ENCODE results near the gene NRSN2. TPM values are rescaled to one million over a fixed set of nuclear protein-coding genes. Genes with fewer than 3 reads are reported as not detected.

The NRSN2 gene
- total RNA-seq, 4 donors from 2014 or later: 1.3 to 4.7 (median 2.2) TPM

DNA sequence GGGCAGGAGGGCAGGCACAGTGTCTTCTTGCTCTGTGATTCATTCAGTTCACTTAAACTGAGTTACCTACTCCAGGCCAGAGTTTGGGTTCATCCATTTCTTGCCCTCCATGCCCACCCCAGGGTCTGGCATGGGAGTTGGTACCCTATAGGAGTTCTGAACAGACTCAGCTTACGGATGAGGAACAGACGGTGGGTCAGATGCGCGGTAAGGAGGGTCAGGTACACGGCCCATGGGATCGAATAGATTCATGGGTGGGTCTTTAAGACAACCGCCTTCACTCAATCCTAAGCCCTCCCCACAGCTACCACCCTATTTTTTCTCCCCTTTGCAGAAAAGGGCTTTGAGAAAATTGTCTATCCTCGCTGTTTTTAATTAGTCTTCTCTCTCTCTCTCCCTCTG lies 20.6 kb downstream of the NRSN2 start:
- no peaks in the 10 kb centered on the region for H3K27me3 ChIP-seq
- no peaks in the 10 kb centered on the region for H3K36me3 ChIP-seq
- no peak overlapping the region for H3K27ac ChIP-seq
- peaks cover 15% of the 10 kb centered on the region in 2 donors for H3K4me1 ChIP-seq
- no peaks in the 10 kb centered on the region for H3K9me3 ChIP-seq
- no peak for DNase-seq
- no peak for ATAC-seq
- intact Hi-C loops (cut with DNase I; ENCODE audit: low total_unique reads): no loop called here
- no peak overlapping the region for H3K4me3 ChIP-seq
- in situ Hi-C loops (cut with MboI; ENCODE audit: low sequenced_read_pairs in 4 of 4): no loop called here
- TF ChIP-seq, protein P1, sequence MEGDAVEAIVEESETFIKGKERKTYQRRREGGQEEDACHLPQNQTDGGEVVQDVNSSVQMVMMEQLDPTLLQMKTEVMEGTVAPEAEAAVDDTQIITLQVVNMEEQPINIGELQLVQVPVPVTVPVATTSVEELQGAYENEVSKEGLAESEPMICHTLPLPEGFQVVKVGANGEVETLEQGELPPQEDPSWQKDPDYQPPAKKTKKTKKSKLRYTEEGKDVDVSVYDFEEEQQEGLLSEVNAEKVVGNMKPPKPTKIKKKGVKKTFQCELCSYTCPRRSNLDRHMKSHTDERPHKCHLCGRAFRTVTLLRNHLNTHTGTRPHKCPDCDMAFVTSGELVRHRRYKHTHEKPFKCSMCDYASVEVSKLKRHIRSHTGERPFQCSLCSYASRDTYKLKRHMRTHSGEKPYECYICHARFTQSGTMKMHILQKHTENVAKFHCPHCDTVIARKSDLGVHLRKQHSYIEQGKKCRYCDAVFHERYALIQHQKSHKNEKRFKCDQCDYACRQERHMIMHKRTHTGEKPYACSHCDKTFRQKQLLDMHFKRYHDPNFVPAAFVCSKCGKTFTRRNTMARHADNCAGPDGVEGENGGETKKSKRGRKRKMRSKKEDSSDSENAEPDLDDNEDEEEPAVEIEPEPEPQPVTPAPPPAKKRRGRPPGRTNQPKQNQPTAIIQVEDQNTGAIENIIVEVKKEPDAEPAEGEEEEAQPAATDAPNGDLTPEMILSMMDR (IDR thresholded peaks at IDR 0.05 in 4 of 5, conservative IDR thresholded peaks at IDR 0.05 in 1 of 5): no peak
- no peak for TF ChIP-seq POLR2A (IDR thresholded peaks at IDR 0.05)

DNA sequence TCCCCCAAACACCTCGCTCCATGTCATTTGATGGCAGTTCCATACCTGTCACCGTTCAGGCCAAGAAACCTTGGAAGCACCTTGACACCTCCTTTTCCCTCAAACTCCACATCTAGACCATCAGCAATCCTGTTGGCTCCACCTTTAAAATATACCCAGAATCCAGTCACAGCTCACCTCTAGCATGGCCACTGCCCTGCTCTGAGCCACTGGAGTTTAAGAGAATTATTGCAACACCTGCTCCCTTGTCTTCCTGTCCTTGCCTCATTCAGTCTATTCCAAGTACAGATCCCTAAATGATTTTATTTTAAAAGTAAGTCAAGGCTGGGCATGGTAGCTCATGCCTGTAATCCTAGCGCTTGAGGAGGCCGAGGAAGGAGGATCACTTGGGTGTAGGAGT lies 22.0 kb downstream of the NRSN2 start:
- in situ Hi-C loops (cut with MboI; ENCODE audit: low sequenced_read_pairs in 4 of 4): no loop called here
- intact Hi-C loops (cut with DNase I; ENCODE audit: low total_unique reads): no loop called here
- no peak for TF ChIP-seq POLR2A (IDR thresholded peaks at IDR 0.05)
- TF ChIP-seq, protein P1 (IDR thresholded peaks at IDR 0.05 in 4 of 5, conservative IDR thresholded peaks at IDR 0.05 in 1 of 5): no peak

DNA sequence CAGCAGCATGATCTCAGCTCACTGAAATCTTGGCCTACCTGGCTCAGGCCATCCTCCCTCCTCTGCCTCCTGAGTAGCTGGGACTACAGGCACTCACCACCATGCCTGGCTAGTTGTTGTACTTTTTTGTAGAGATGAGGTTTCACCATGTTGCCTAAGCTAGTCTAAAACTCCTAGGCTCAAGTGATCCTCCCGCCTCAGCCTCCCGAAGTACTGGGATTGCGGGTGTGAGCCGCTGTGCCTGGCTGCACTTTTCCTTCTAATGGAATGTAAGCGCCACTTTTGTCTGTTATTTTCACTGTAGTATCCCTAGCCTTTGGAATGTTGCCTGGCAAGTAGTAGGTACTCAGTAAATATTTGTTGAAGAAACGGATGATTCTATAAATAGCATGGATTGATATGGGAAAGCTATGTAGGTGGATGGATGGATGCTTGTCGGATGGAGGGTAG lies 23.3 kb downstream of the NRSN2 start:
- no peak overlapping the region for H3K4me3 ChIP-seq
- H3K9me3 ChIP-seq: no peaks in the 10 kb centered on the region
- in situ Hi-C loops (cut with MboI; ENCODE audit: low sequenced_read_pairs in 4 of 4) (no loop called here), intact Hi-C loops (cut with DNase I; ENCODE audit: low total_unique reads) (no loop called here)
- ATAC-seq (no peak), DNase-seq (no peak)
- H3K27ac ChIP-seq: no peak overlapping the region
- no peaks in the 10 kb centered on the region for H3K27me3 ChIP-seq
- H3K36me3 ChIP-seq: no peaks in the 10 kb centered on the region
- TF ChIP-seq, protein P1 (IDR thresholded peaks at IDR 0.05 in 4 of 5, conservative IDR thresholded peaks at IDR 0.05 in 1 of 5): no peak
- no peak for TF ChIP-seq POLR2A (IDR thresholded peaks at IDR 0.05)
- H3K4me1 ChIP-seq: peaks cover 15 to 17% of the 10 kb centered on the region in 2 donors

More for the DNA sequence above, 22.0 kb downstream of the NRSN2 start:
- no peak for ATAC-seq
- H3K9me3 ChIP-seq: no peaks in the 10 kb centered on the region
- no peaks in the 10 kb centered on the region for H3K36me3 ChIP-seq
- no peak for DNase-seq
- peaks cover 15 to 17% of the 10 kb centered on the region in 2 donors for H3K4me1 ChIP-seq
- no peak overlapping the region for H3K4me3 ChIP-seq
- H3K27me3 ChIP-seq: no peaks in the 10 kb centered on the region
- no peak overlapping the region for H3K27ac ChIP-seq

DNA sequence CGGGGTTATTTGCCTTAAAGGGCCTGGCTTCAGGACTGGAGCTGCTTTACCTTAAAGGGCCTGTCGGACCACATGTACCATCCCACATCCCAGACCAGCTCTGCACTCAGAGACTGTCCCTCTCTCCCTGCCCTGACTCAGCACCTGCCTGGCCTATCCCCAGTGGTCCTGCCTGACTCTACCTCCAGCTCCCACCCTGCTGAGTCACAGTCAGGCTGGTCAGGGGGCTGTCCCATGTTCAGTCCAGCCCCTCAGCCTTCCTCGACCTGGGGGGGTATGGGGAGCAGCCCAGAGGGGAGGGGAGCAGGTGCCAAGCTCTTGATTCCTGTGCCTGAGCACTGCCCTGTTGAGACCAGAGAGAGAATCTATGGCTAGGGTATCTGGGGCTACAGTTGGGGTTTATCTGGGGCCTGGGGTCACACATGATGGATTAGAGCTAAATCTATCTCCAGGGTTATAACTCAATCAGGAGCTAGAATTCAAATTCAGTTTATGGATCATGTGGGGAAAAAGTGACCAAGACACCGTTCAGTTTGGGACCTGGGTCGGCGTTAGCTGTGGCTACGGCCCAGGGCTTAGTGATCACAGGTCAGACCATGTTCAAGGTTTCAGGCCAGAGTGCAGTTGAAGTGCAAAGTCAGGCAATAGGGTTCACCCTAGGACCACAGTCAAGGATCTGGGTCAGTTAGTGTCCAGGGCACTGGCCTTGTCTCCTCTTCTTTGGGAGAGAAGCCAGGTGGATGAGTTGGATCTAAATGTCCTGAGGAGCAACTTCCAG lies 24.3 kb downstream of the NRSN2 start:
- ATAC-seq (peak; percentile 71 to 78), DNase-seq (no peak)
- intact Hi-C loops (cut with DNase I; ENCODE audit: low total_unique reads): no loop called here
- H3K4me1 ChIP-seq: peaks cover 15 to 17% of the 10 kb centered on the region in 2 donors
- H3K9me3 ChIP-seq: no peaks in the 10 kb centered on the region
- H3K27ac ChIP-seq: peak overlapping the region; percentile 66 to 81 (median 71)
- no peaks in the 10 kb centered on the region for H3K27me3 ChIP-seq
- H3K4me3 ChIP-seq: no peak overlapping the region
- TF ChIP-seq POLR2A (IDR thresholded peaks at IDR 0.05): no peak
- TF ChIP-seq, protein P1 (IDR thresholded peaks at IDR 0.05 in 4 of 5, conservative IDR thresholded peaks at IDR 0.05 in 1 of 5): no peak
- no peaks in the 10 kb centered on the region for H3K36me3 ChIP-seq
- in situ Hi-C loops (cut with MboI; ENCODE audit: low sequenced_read_pairs in 4 of 4): no loop called here

Data from gastrocnemius medialis (tissue), 4 donors.